Mesothelial cell of epicardium (in vitro differentiated cells): ENCODE data around the gene ADGRV1. TPM values are rescaled to one million over a fixed set of nuclear protein-coding genes. Genes with fewer than 3 reads are reported as not detected.

Experiments used
- DNase-seq, 2 experiments: peaks; one replicate each; pipeline ENCODE4 v3.0.0; 2021; ENCODE audit warnings: low spot score in 2 of 2; ENCODE audit not compliant: unreplicated experiment in 2 of 2
- H3K27ac Mint-ChIP-seq: 2 replicates; pipeline ENCODE4 v1.8.0; 2021; ENCODE audit warnings: mixed read lengths
- H3K27me3 Mint-ChIP-seq: 2 replicates; pipeline ENCODE4 v1.8.0; 2021; ENCODE audit warnings: low read depth, mixed read lengths
- H3K36me3 Mint-ChIP-seq: 2 replicates; pipeline ENCODE4 v1.8.0; 2021; ENCODE audit warnings: mixed read lengths
- H3K4me1 Mint-ChIP-seq: 2 replicates; pipeline ENCODE4 v1.8.0; 2021; ENCODE audit warnings: mixed read lengths
- H3K4me3 Mint-ChIP-seq: 2 replicates; pipeline ENCODE4 v1.8.0; 2021; ENCODE audit warnings: mild to moderate bottlenecking, moderate library complexity, mixed read lengths
- H3K9me3 Mint-ChIP-seq: 2 replicates; pipeline ENCODE4 v1.8.0; 2021; ENCODE audit warnings: mixed read lengths
- CTCF ChIP-seq: fragments of 200-600 bp; sonication (generic); IDR thresholded peaks from one replicate; pipeline ENCODE4 v1.5.0; 2021; ENCODE audit warnings: antibody characterized with exemption; ENCODE audit not compliant: unreplicated experiment
- total RNA-seq: library from RNA; stranded (reverse); gene quantifications from 3 replicates; pipeline ENCODE4 v1.2.1, GENCODE V29; 2021

Gene ADGRV1
- total RNA-seq, 1 donor from 2014 or later, result 25.4 TPM

GRCh38 chr5:91092859-91093783, 534.5 kb downstream of the ADGRV1 start:
- H3K36me3 Mint-ChIP-seq, result no peaks in the 10 kb centered on the region
- no peak for DNase-seq
- no peaks in the 10 kb centered on the region for H3K27me3 Mint-ChIP-seq
- no peak overlapping the region for H3K27ac Mint-ChIP-seq
- TF ChIP-seq CTCF, result no peak
- H3K9me3 Mint-ChIP-seq, result no peaks in the 10 kb centered on the region
- peaks cover 2% of the 10 kb centered on the region for H3K4me1 Mint-ChIP-seq
- H3K4me3 Mint-ChIP-seq, result no peak overlapping the region

- no peak overlapping the region for H3K27ac Mint-ChIP-seq
- H3K36me3 Mint-ChIP-seq, result no peaks in the 10 kb centered on the region
- no peak for DNase-seq
- H3K9me3 Mint-ChIP-seq, result no peaks in the 10 kb centered on the region
- H3K27me3 Mint-ChIP-seq, result no peaks in the 10 kb centered on the region
- no peak for TF ChIP-seq CTCF
- peaks cover 7% of the 10 kb centered on the region for H3K4me1 Mint-ChIP-seq
- no peak overlapping the region for H3K4me3 Mint-ChIP-seq
Observed at GRCh38 chr5:91095313-91095712, 536.7 kb downstream of the ADGRV1 start.

GRCh38 chr5:91095786-91096385, 537.3 kb downstream of the ADGRV1 start:
- Mint-ChIP-seq H3K4me1 (peaks cover 7% of the 10 kb centered on the region), H3K27ac (no peak overlapping the region), H3K27me3 (no peaks in the 10 kb centered on the region), H3K4me3 (no peak overlapping the region), H3K9me3 (no peaks in the 10 kb centered on the region), H3K36me3 (no peaks in the 10 kb centered on the region)
- DNase-seq, result no peak
- no peak for TF ChIP-seq CTCF

DNA sequence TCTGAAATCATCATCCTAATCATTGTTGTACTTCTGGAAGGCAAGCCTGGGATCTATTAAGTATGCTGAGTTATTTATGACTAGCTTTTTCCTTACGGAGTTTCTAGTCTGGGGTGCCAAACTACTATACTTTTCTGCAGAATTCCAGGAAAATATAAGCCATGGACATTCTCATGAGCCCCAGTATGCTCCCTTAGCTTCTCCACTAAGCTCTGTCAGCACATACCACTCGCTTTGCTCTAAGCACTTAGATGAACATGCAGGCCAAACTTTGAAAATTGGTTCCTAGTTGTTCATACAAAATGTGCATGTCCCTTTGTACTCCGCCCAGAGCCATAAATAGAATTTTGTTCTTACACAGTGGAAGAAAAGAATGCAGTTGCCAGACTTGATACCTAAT, 539.9 kb downstream of the ADGRV1 start:
- Mint-ChIP-seq H3K9me3 (no peaks in the 10 kb centered on the region), H3K36me3 (no peaks in the 10 kb centered on the region), H3K27me3 (no peaks in the 10 kb centered on the region), H3K4me3 (no peak overlapping the region), H3K4me1 (peaks cover 8% of the 10 kb centered on the region), H3K27ac (no peak overlapping the region)
- no peak for DNase-seq
- TF ChIP-seq CTCF, result no peak

- no peak overlapping the region for H3K4me3 Mint-ChIP-seq
- peak; percentile 62 for TF ChIP-seq CTCF
- no peaks in the 10 kb centered on the region for H3K27me3 Mint-ChIP-seq
- H3K27ac Mint-ChIP-seq, result no peak overlapping the region
- H3K9me3 Mint-ChIP-seq, result peaks cover 11% of the 10 kb centered on the region
- DNase-seq, result peak; percentile 35 to 60
- H3K36me3 Mint-ChIP-seq, result peaks cover 13% of the 10 kb centered on the region
- peaks cover 6% of the 10 kb centered on the region for H3K4me1 Mint-ChIP-seq
Observed at GRCh38 chr5:91101600-91102379, 543.2 kb downstream of the ADGRV1 start.
